GM12878 (cell line): ENCODE measurements around the gene NEGR1. TPM values are rescaled to one million over a fixed set of nuclear protein-coding genes. Genes with fewer than 3 reads are reported as not detected.

ENCODE experiments used
- ATAC-seq: fragments of 200-7000 bp; cut with Tn5 transposase; 3 replicates; pipeline ENCODE4 v1.9.1; 2020; ENCODE audit warnings: mild to moderate bottlenecking, moderate library complexity
- BruUV-seq: library from RNA; stranded (reverse); fragments of 400-500 nt; replicated peaks from 2 replicates; lab custom pipeline; 2021; lab: Mats Ljungman, UMichigan
- CTCF ChIA-PET: fragments of 300-600 bp; sonication (Branson Sonifier 250); formaldehyde crosslinking; extraction: SDS; loops from one replicate; lab custom pipeline; 2021; ENCODE audit warnings: inconsistent platforms; lab: Yijun Ruan, JAX
- POLR2A ChIA-PET: fragments of 350-600 bp; formaldehyde crosslinking; extraction: SDS; loops from one replicate; lab custom pipeline; 2021; ENCODE audit warnings: inconsistent platforms; lab: Charles Lee
- RAD21 ChIA-PET: fragments of 300-600 bp; sonication (Branson Sonifier 250); formaldehyde crosslinking; loops from one replicate; lab custom pipeline; 2023; ENCODE audit warnings: antibody characterized with exemption; ENCODE audit not compliant: unreplicated experiment; lab: Charles Lee
- SMC1A ChIA-PET: fragments of 300-600 bp; sonication (Branson Sonifier 250); formaldehyde crosslinking; loops from one replicate; lab custom pipeline; 2023; ENCODE audit not compliant: unreplicated experiment, uncharacterized antibody; lab: Charles Lee
- DNase-seq: peaks from one replicate; pipeline ENCODE4 v3.0.0-alpha.2; 2011; ENCODE audit warnings: low read depth, low spot score
- FAIRE-seq: peaks from 3 replicates; lab custom pipeline; 2011; peaks lifted over from hg19 to GRCh38; lab: Jason Lieb, UNC
- H2AFZ ChIP-seq: 2 replicates; pipeline ENCODE4 v1.6.0; 2011; ENCODE audit warnings: low read depth, low read length, control low read depth; ENCODE audit not compliant: control insufficient read depth
- H3K27ac ChIP-seq: 2 replicates; pipeline ENCODE4 v1.5.1; 2011; ENCODE audit warnings: control low read depth; ENCODE audit not compliant: control insufficient read depth, insufficient read depth
- H3K27me3 ChIP-seq, 2 experiments: replicated peaks in 1 of 2; 2 replicates each; pipeline versions ENCODE4 v1.6.0 to v1.6.1; 2011; ENCODE audit warnings: low read length in 1 of 2; ENCODE audit not compliant: control insufficient read depth in 2 of 2, insufficient read depth in 2 of 2
- H3K36me3 ChIP-seq, 2 experiments: 2 replicates each; pipeline ENCODE4 v1.5.1; 2011; ENCODE audit warnings: low read length in 1 of 2; ENCODE audit not compliant: control insufficient read depth in 2 of 2, insufficient read depth in 2 of 2
- H3K4me1 ChIP-seq: 2 replicates; pipeline ENCODE4 v1.6.1; 2011; ENCODE audit warnings: mild to moderate bottlenecking, low read length, moderate library complexity, mixed read lengths; ENCODE audit not compliant: control insufficient read depth, insufficient read depth
- H3K4me2 ChIP-seq: 2 replicates; pipeline ENCODE4 v1.6.0; 2011; ENCODE audit warnings: control low read depth; ENCODE audit not compliant: control insufficient read depth, insufficient read depth
- H3K4me3 ChIP-seq: fragments of 200-600 bp; sonication (generic); 2 replicates; pipeline ENCODE4 v1.5.1; 2016
- H3K79me2 ChIP-seq: 2 replicates; pipeline ENCODE4 v1.6.0; 2011; ENCODE audit warnings: low read length; ENCODE audit not compliant: control insufficient read depth, insufficient read depth
- H3K9ac ChIP-seq: 2 replicates; pipeline ENCODE4 v1.8.0; 2011; ENCODE audit warnings: low read length, control low read depth, mixed read lengths; ENCODE audit not compliant: control insufficient read depth, insufficient read depth
- H3K9me3 ChIP-seq: replicated peaks from 3 replicates; pipeline ENCODE4 v1.5.1; 2011; ENCODE audit warnings: mild to moderate bottlenecking, low read length; ENCODE audit not compliant: control insufficient read depth, insufficient read depth
- H4K20me1 ChIP-seq: 2 replicates; pipeline ENCODE4 v1.6.0; 2011; ENCODE audit not compliant: control insufficient read depth, insufficient read depth
- ESRRA ChIP-seq: IDR thresholded peaks from 2 replicates; pipeline ENCODE4 v1.6.1; 2012; ENCODE audit warnings: mild to moderate bottlenecking, low read length, improper control_type of control experiment
- ETV6 ChIP-seq, 2 experiments: fragments of 450-650 bp in 1 of 2; IDR thresholded peaks in 1 of 2; conservative IDR thresholded peaks in 1 of 2; 2 replicates each; pipeline ENCODE4 v1.6.1; 2014; ENCODE audit warnings: antibody characterized with exemption in 1 of 2, borderline replicate concordance in 1 of 2, low read depth in 1 of 2, mild to moderate bottlenecking in 1 of 2, moderate library complexity in 1 of 2
- NFYA ChIP-seq: IDR thresholded peaks from 2 replicates; pipeline ENCODE4 v1.6.1; 2011; ENCODE audit warnings: low read depth, mild to moderate bottlenecking, low read length, improper control_type of control experiment, borderline replicate concordance
- POLR2AphosphoS5 ChIP-seq: IDR thresholded peaks from 2 replicates; pipeline ENCODE4 v1.6.1; 2011; ENCODE audit warnings: mild to moderate bottlenecking, low read length, inconsistent platforms
- SPI1 ChIP-seq: IDR thresholded peaks from 2 replicates; pipeline ENCODE4 v1.6.1; 2011; ENCODE audit warnings: low read depth, mild to moderate bottlenecking, low read length, moderate library complexity, borderline replicate concordance; ENCODE audit not compliant: insufficient read depth
- ZNF24 ChIP-seq: fragments of 450-650 bp; IDR thresholded peaks from 2 replicates; pipeline ENCODE4 v1.6.1; 2017; ENCODE audit warnings: antibody characterized with exemption, mild to moderate bottlenecking
- WGBS: methylation state at CpG from one replicate; pipeline ENCODE4 v1.1.6; 2016; ENCODE audit warnings: low lambda C conversion rate; ENCODE audit not compliant: insufficient replicate concordance, insufficient coverage; ENCODE audit errors: missing lambda C conversion rate; 5-methylcytosine and 5-hydroxymethylcytosine counted together
- in situ Hi-C: fragments of 300-500 bp; cut with MboI; formaldehyde crosslinking; loops from 9 replicates; pipeline ENCODE4 v1.14.3; 2018; ENCODE audit warnings: mixed read lengths
- intact Hi-C: fragments of 100-400 bp; cut with micrococcal nuclease; formaldehyde crosslinking; loops from one replicate; pipeline ENCODE4 v1.14.2; 2022; ENCODE audit not compliant: unreplicated experiment
- polyA plus RNA-seq, 11 experiments: library from polyadenylated mRNA; depleted of rRNA in 4 of 11; unstranded in 6 of 11; stranded (reverse) in 5 of 11; fragments of >200 nt; fragmentation: Nextera tagmentation in 4 of 11; fragmentation: Illumina TruSeq in 1 of 11; extraction: Ambion mirVana in 4 of 11; extraction: Trizol in 1 of 11; gene quantifications; 1 replicate in 1 of 11; 2 replicates in 10 of 11; pipeline versions ENCODE4 v1.2.1 to v1.2.3, GENCODE V29; 2011 to 2016; ENCODE audit warnings: inconsistent platforms in 2 of 11, missing spikeins in 2 of 11, low read depth in 1 of 11
- total RNA-seq, 4 experiments: library from RNA; depleted of rRNA in 3 of 4; stranded (reverse); fragments of >200 nt in 3 of 4; fragmentation: Illumina TruSeq in 1 of 4; extraction: Trizol in 1 of 4; gene quantifications; 2 replicates each; pipeline versions ENCODE4 v1.2.1 to v1.2.3, GENCODE V29; 2013 to 2021
- TF ChIP-seq, protein P1 (sequence below): IDR thresholded peaks from 2 replicates; pipeline ENCODE4 v1.6.1; 2012; ENCODE audit warnings: low read depth, low read length, improper control_type of control experiment

Gene NEGR1
- total and polyA plus RNA-seq, 10 of the 15 experiments (the other 5 are each of a cell fraction or from before 2014, with no cell fraction given): under 0.01 to 0.03 (median 0.01) TPM; not detected in 7

DNA sequence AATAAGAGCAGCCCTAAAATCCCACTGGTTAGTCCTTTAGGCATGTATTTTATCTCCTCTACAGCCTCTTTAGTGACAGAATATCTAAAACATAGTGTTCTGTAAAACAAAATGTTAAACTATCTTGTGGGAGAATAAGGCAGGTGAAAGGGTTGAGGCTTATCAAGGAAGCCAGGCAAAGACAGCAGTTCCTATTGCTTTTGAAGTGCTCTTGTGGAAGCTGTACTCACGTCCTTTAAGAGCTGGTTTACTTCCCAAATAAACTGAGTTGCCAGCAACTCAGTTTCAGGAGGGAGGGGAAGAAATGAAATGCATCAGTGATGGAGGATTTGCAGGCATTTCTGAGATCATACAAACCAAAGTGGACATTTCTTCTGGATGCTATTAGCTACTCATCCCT, 671.9 kb downstream of the NEGR1 start:
- ChIA-PET POLR2A (no interaction called here), RAD21 (no interaction called here), CTCF (no interaction called here), SMC1A (no interaction called here)
- no peak overlapping the region for H3K4me3 ChIP-seq
- no peaks in the 10 kb centered on the region for H3K36me3 ChIP-seq
- no TSS peak for BruUV-seq
- WGBS: 0% methylated on average over 1 of the region's 1 CpG
- no peak overlapping the region for H3K4me2 ChIP-seq
- intact Hi-C loops: no loop called here
- no peak for ATAC-seq
- TF ChIP-seq POLR2AphosphoS5: no peak
- TF ChIP-seq NFYA: no peak
- in situ Hi-C loops: no loop called here
- no peaks in the 10 kb centered on the region for H3K27me3 ChIP-seq
- H3K9ac ChIP-seq: no peak overlapping the region
- H4K20me1 ChIP-seq: no peaks in the 10 kb centered on the region
- FAIRE-seq: no peak
- H3K79me2 ChIP-seq: no peaks in the 10 kb centered on the region
- no peak overlapping the region for H2AFZ ChIP-seq
- H3K4me1 ChIP-seq: no peaks in the 10 kb centered on the region
- DNase-seq: no peak
- no peak overlapping the region for H3K27ac ChIP-seq
- no peaks in the 10 kb centered on the region for H3K9me3 ChIP-seq

DNA sequence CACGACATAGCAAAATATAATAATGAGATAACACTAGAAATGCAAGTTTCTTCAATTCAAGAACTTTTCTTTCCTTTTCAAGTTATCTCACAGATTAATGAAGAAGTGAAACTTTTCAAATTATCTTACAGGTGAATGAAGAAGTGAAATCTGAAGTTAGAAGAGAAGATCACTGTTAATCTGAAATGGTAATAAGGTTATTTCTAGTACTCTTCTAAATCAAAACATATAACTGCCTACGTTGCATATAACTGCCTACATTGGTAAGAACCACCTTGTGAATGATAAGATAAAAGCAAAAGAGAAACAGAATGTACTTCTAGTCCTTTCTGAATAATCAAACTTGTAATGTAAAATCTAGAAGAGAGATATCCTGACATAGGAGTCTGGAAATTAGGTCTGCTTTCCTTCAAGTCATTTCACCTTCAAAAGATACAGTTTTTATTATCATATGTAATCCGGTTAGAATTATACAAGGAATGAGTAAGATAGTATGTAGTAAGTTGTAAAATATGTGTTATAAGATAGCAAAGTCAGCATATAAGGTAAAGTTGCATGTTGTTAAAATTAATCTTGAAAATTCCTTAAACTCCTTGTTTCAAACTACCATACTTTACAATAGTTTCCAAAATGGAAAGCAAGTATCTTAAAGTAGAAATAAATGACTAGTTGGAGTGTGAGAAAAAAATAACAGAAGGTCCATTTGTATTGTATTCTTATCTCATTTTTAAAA, 679.1 kb downstream of the NEGR1 start:
- no peaks in the 10 kb centered on the region for H3K27me3 ChIP-seq
- TF ChIP-seq SPI1 (peak; percentile 26; the same call in 1 of the 2 replicates), ESRRA (no peak), ETV6 (conservative IDR thresholded peaks at IDR 0.05 in 1 of 2, IDR thresholded peaks at IDR 0.05 in 1 of 2; ENCODE audit: borderline replicate concordance in 1 of 2, low read depth in 1 of 2) (no peak), ZNF24 (peak; percentile 23; the same call in 1 of the 2 replicates)
- TF ChIP-seq, protein P1, sequence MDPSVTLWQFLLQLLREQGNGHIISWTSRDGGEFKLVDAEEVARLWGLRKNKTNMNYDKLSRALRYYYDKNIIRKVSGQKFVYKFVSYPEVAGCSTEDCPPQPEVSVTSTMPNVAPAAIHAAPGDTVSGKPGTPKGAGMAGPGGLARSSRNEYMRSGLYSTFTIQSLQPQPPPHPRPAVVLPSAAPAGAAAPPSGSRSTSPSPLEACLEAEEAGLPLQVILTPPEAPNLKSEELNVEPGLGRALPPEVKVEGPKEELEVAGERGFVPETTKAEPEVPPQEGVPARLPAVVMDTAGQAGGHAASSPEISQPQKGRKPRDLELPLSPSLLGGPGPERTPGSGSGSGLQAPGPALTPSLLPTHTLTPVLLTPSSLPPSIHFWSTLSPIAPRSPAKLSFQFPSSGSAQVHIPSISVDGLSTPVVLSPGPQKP: no peak
- TF ChIP-seq, all 136 proteins: peak for 2
- in situ Hi-C loops (no loop called here), intact Hi-C loops (no loop called here)
- no peak for FAIRE-seq
- SMC1A ChIA-PET: no interaction called here
- Histone ChIP-seq H2AFZ (no peak overlapping the region), H3K4me1 (no peaks in the 10 kb centered on the region), H3K27ac (no peak overlapping the region), H3K9me3 (no peaks in the 10 kb centered on the region), H4K20me1 (no peaks in the 10 kb centered on the region), H3K36me3 (no peaks in the 10 kb centered on the region), H3K9ac (no peak overlapping the region), H3K4me2 (no peak overlapping the region), H3K79me2 (no peaks in the 10 kb centered on the region), H3K4me3 (no peak overlapping the region)
- CTCF ChIA-PET: no interaction called here
- RAD21 ChIA-PET: no interaction called here
- DNase-seq: no peak
- ATAC-seq: no peak; the same call in 2 of the 3 replicates
- POLR2A ChIA-PET: no interaction called here
- 34% methylated on average over 3 of the region's 3 CpGs for WGBS
- no TSS peak for BruUV-seq
